ENCODE data around the gene SERPINA4.

SERPINA4 gene

GRCh38 chr14:94532447-94532846 lies 28.8 kb upstream of the SERPINA4 start:
- TF ChIP-seq POLR2A (IDR thresholded peaks at IDR 0.05; ENCODE audit: low read depth, low read length): no peak
- no peak for TF ChIP-seq POLR2AphosphoS5 (IDR thresholded peaks at IDR 0.05; ENCODE audit: low read depth, low read length)
- TF ChIP-seq TAF1 (IDR thresholded peaks at IDR 0.05; ENCODE audit: borderline replicate concordance, low read depth, low read length): no peak
- FAIRE-seq (no peak), DNase-seq (ENCODE audit: insufficient read length) (no peak)

- no peak for FAIRE-seq
- TF ChIP-seq POLR2AphosphoS5 (IDR thresholded peaks at IDR 0.05; ENCODE audit: low read depth, low read length): no peak
- no peak for TF ChIP-seq TAF1 (IDR thresholded peaks at IDR 0.05; ENCODE audit: borderline replicate concordance, low read depth, low read length)
- no peak for TF ChIP-seq POLR2A (IDR thresholded peaks at IDR 0.05; ENCODE audit: low read depth, low read length)
- no peak for DNase-seq (ENCODE audit: insufficient read length)
Observed at GRCh38 chr14:94535506-94535905, 25.7 kb upstream of the SERPINA4 start.

- no peak for TF ChIP-seq POLR2A (IDR thresholded peaks at IDR 0.05; ENCODE audit: low read depth, low read length)
- TF ChIP-seq TAF1 (IDR thresholded peaks at IDR 0.05; ENCODE audit: borderline replicate concordance, low read depth, low read length): no peak
- TF ChIP-seq POLR2AphosphoS5 (IDR thresholded peaks at IDR 0.05; ENCODE audit: low read depth, low read length): no peak
- FAIRE-seq: no peak
- DNase-seq (ENCODE audit: insufficient read length): no peak
Observed at GRCh38 chr14:94536836-94537235, 24.4 kb upstream of the SERPINA4 start.

- no peak for FAIRE-seq
- TF ChIP-seq POLR2AphosphoS5 (IDR thresholded peaks at IDR 0.05; ENCODE audit: low read depth, low read length) (no peak), POLR2A (IDR thresholded peaks at IDR 0.05; ENCODE audit: low read depth, low read length) (no peak), TAF1 (IDR thresholded peaks at IDR 0.05; ENCODE audit: borderline replicate concordance, low read depth, low read length) (no peak)
- DNase-seq (ENCODE audit: insufficient read length): no peak
Observed at GRCh38 chr14:94538070-94538740, 23.0 kb upstream of the SERPINA4 start.

GRCh38 chr14:94539181-94539580 lies 22.1 kb upstream of the SERPINA4 start:
- FAIRE-seq: no peak
- TF ChIP-seq POLR2A (IDR thresholded peaks at IDR 0.05; ENCODE audit: low read depth, low read length) (no peak), POLR2AphosphoS5 (IDR thresholded peaks at IDR 0.05; ENCODE audit: low read depth, low read length) (no peak), TAF1 (IDR thresholded peaks at IDR 0.05; ENCODE audit: borderline replicate concordance, low read depth, low read length) (no peak)
- no peak for DNase-seq (ENCODE audit: insufficient read length)

GRCh38 chr14:94540031-94540794 lies 21.0 kb upstream of the SERPINA4 start:
- no peak for TF ChIP-seq POLR2AphosphoS5 (IDR thresholded peaks at IDR 0.05; ENCODE audit: low read depth, low read length)
- no peak for TF ChIP-seq POLR2A (IDR thresholded peaks at IDR 0.05; ENCODE audit: low read depth, low read length)
- TF ChIP-seq TAF1 (IDR thresholded peaks at IDR 0.05; ENCODE audit: borderline replicate concordance, low read depth, low read length): no peak
- no peak for FAIRE-seq
- DNase-seq (ENCODE audit: insufficient read length): no peak

- TF ChIP-seq POLR2A (IDR thresholded peaks at IDR 0.05; ENCODE audit: low read depth, low read length): no peak
- FAIRE-seq (no peak), DNase-seq (ENCODE audit: insufficient read length) (no peak)
Observed at GRCh38 chr14:94541234-94541975, 19.8 kb upstream of the SERPINA4 start.

- DNase-seq (ENCODE audit: insufficient read length) (no peak), FAIRE-seq (no peak)
- TF ChIP-seq TAF1 (IDR thresholded peaks at IDR 0.05; ENCODE audit: borderline replicate concordance, low read depth, low read length) (no peak), POLR2A (IDR thresholded peaks at IDR 0.05; ENCODE audit: low read depth, low read length) (no peak), POLR2AphosphoS5 (IDR thresholded peaks at IDR 0.05; ENCODE audit: low read depth, low read length) (no peak)
Observed at GRCh38 chr14:94542111-94542810, 19.0 kb upstream of the SERPINA4 start.

- no peak for FAIRE-seq
- no peak for DNase-seq (ENCODE audit: insufficient read length)
- TF ChIP-seq POLR2A (IDR thresholded peaks at IDR 0.05; ENCODE audit: low read depth, low read length): no peak
- TF ChIP-seq TAF1 (IDR thresholded peaks at IDR 0.05; ENCODE audit: borderline replicate concordance, low read depth, low read length): no peak
Observed at GRCh38 chr14:94542811-94543440, 18.3 kb upstream of the SERPINA4 start.

GRCh38 chr14:94543449-94544124 lies 17.7 kb upstream of the SERPINA4 start:
- peak; percentile 5 for FAIRE-seq
- TF ChIP-seq POLR2A (IDR thresholded peaks at IDR 0.05; ENCODE audit: low read depth, low read length) (no peak), TAF1 (IDR thresholded peaks at IDR 0.05; ENCODE audit: borderline replicate concordance, low read depth, low read length) (no peak), POLR2AphosphoS5 (IDR thresholded peaks at IDR 0.05; ENCODE audit: low read depth, low read length) (no peak)

More at GRCh38 chr14:94543449-94544124, 17.7 kb upstream of the SERPINA4 start:
- DNase-seq (ENCODE audit: insufficient read length): no peak

Data from GM12892 (cell line).